Kidney (tissue), 14 donors: ENCODE measurements around the gene SLC38A9. TPM values are rescaled to one million over a fixed set of nuclear protein-coding genes. Genes with fewer than 3 reads are reported as not detected.

Experiments used
- DNase-seq, 5 donors: peaks; one replicate each; pipeline ENCODE4 v3.0.0-alpha.2; 2013 to 2020
- FAIRE-seq: peaks from 2 replicates; lab custom pipeline; 2012; peaks lifted over from hg19 to GRCh38; lab: Jason Lieb, UNC
- H3K27ac ChIP-seq, 2 donors: one replicate each; pipeline ENCODE4 v1.7.0; 2013; ENCODE audit warnings: low read depth in 2 of 2, low read length in 2 of 2, inconsistent platforms in 1 of 2
- H3K27me3 ChIP-seq: one replicate; pipeline ENCODE4 v1.7.1; 2013; ENCODE audit warnings: low read length, inconsistent platforms; ENCODE audit not compliant: control insufficient read depth, insufficient read depth
- H3K36me3 ChIP-seq, 3 donors: one replicate each; pipeline versions ENCODE4 v1.7.0 to v1.7.1; 2013; ENCODE audit warnings: low read length in 3 of 3, control low read depth in 1 of 3, inconsistent platforms in 1 of 3; ENCODE audit not compliant: insufficient read depth in 3 of 3, control insufficient read depth in 2 of 3
- H3K4me1 ChIP-seq, 3 donors: one replicate each; pipeline versions ENCODE4 v1.7.0 to v1.7.1; 2013; ENCODE audit warnings: low read length in 3 of 3, inconsistent platforms in 1 of 3, low read depth in 1 of 3; ENCODE audit not compliant: control insufficient read depth in 2 of 3, insufficient read depth in 2 of 3
- H3K4me3 ChIP-seq, 3 donors: one replicate each; pipeline versions ENCODE4 v1.7.0 to v1.8.1; 2013; ENCODE audit warnings: low read length in 3 of 3, control low read depth in 1 of 3, inconsistent platforms in 1 of 3
- H3K9ac ChIP-seq, 3 donors: one replicate each; pipeline versions ENCODE4 v1.7.0 to v1.7.1; 2013; ENCODE audit warnings: low read length in 3 of 3, control low read depth in 1 of 3, inconsistent platforms in 1 of 3
- H3K9me3 ChIP-seq, 3 donors: one replicate each; pipeline versions ENCODE4 v1.7.0 to v1.7.1; 2013; ENCODE audit warnings: low read length in 3 of 3, control low read depth in 1 of 3, inconsistent platforms in 1 of 3; ENCODE audit not compliant: control insufficient read depth in 2 of 3, insufficient read depth in 1 of 3
- CTCF ChIP-seq: IDR thresholded peaks from 3 replicates; pipeline ENCODE4 v1.5.1; 2012; ENCODE audit warnings: mild to moderate bottlenecking, moderate library complexity, borderline replicate concordance; ENCODE audit not compliant: insufficient read depth; ENCODE audit errors: extremely low read depth
- intact Hi-C: fragments of 100-400 bp; cut with DNase I; formaldehyde crosslinking; loops from one replicate; pipeline ENCODE4 v1.11.1; 2022
- polyA plus RNA-seq: library from polyadenylated mRNA; stranded (reverse); fragments of 350-450 nt; fragmentation: Illumina TruSeq; extraction: RNeasy Lipid Tissue Mini Kit (QIAGEN cat#74804); gene quantifications from one replicate; pipeline ENCODE4 v1.2.3, GENCODE V29; 2014; ENCODE audit warnings: low read depth, low replicate concordance; ENCODE audit not compliant: insufficient read depth
- total RNA-seq: library from RNA; stranded (reverse); fragmentation: NEBNext Ultra II Directional; extraction: Animal tissue kit (Norgen Biotek cat#: 25700); gene quantifications from one replicate; pipeline ENCODE4 v1.2.1, GENCODE V29; 2021
- donor health status: control.
- donor health status: control.
- donor health status: control.
- donor health status: control.
- donor health status: control.
- donor health status: DM: yes; HTN: yes; CAD: no.
- donor health status: Normal renal cell carcinoma (clear cell type).

The SLC38A9 gene
- total and polyA plus RNA-seq, 2 donors from 2014 or later, result 5.8 to 24.8 TPM

- Histone ChIP-seq H3K9me3 (no peaks in the 10 kb centered on the region), H3K27ac (no peak overlapping the region), H3K9ac (no peak overlapping the region), H3K36me3 (no peaks in the 10 kb centered on the region), H3K4me1 (peaks cover 4 to 7% (median 4%) of the 10 kb centered on the region in 3 donors), H3K27me3 (no peaks in the 10 kb centered on the region), H3K4me3 (no peak overlapping the region)
- peak in 1 of 5 donors; percentile 34 for DNase-seq
- intact Hi-C loops, result loop anchor here (10.0 kb wide), 1 partner anchor 368 kb away; no protein-coding TSS in a partner anchor
- no peak for FAIRE-seq
- TF ChIP-seq CTCF, result no peak
Observed at GRCh38 chr5:55692509-55692908, 19.6 kb downstream of the SLC38A9 start.

DNA sequence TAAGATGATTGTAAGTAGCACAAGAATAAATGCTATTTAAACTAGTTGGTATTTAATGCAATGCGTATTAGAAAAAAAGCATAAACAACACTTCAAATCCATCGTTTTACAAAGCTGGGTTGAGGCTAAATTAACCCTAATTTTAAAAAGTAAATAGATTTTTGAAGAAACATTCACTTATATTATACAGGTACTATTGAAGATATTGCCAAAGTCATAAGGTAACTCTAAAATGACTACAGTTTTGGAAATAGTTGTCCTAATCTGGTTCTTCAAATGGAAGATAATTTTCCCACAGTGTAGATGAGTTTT is 20.1 kb downstream of the SLC38A9 start:
- FAIRE-seq, result peak; percentile 32
- no peak for DNase-seq
- Histone ChIP-seq H3K36me3 (no peaks in the 10 kb centered on the region), H3K9me3 (no peaks in the 10 kb centered on the region), H3K4me1 (peaks cover 4 to 7% (median 4%) of the 10 kb centered on the region in 3 donors), H3K9ac (no peak overlapping the region), H3K4me3 (no peak overlapping the region), H3K27me3 (no peaks in the 10 kb centered on the region), H3K27ac (no peak overlapping the region)
- TF ChIP-seq CTCF, result no peak
- intact Hi-C loops, result loop anchor here (10.0 kb wide), 1 partner anchor 367 kb away; no protein-coding TSS in a partner anchor

DNA sequence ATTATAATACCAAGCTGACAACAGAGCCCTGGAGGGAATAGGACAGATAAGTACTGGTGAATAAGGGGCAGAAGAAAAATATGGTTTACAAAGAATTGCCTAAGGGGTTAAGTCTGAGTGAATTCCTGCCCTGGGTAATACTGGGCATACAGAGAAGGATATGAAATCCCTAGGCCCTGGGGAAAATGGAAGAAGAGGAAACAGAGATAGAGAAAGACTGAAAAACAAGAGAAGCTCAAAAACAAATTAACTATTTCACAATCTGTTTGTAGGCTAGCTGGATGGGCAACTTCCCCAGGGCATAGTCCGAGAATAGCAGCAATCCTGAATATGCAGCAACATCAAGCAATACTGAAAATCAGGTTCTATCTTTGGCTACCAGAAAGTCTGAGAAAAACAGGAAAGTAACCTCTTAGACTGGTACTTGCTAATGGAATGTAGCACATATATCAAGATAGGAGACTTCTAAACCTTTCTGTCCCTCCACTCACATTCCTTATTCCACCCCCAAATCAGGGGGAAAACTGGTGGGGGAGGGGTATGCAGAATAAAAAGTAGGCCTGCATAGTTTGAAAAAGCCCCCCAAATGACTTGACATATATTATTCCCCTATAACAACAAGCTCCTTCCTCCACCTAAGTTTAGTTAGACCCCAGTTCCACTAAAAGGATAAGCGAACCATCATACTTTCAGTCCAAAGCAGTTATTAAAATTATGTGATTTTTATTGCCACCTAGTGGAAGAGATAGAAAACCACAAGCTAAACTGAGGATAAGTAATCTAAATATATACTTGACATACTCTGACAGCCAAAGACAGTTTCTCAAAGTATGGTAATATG is 20.6 kb downstream of the SLC38A9 start:
- Histone ChIP-seq H3K36me3 (no peaks in the 10 kb centered on the region), H3K27me3 (no peaks in the 10 kb centered on the region), H3K4me1 (peaks cover 4 to 7% (median 4%) of the 10 kb centered on the region in 3 donors), H3K27ac (no peak overlapping the region), H3K4me3 (peak overlapping the region in 2 of 3 donors; percentile 18 to 41), H3K9ac (peak overlapping the region in 1 of 3 donors; percentile 41), H3K9me3 (no peaks in the 10 kb centered on the region)
- peak; percentile 67 for TF ChIP-seq CTCF
- DNase-seq (peak in 2 of 5 donors; percentile 51 to 79), FAIRE-seq (peak; percentile 95)
- intact Hi-C loops, result loop anchor here (10.0 kb wide), 1 partner anchor 367 kb away; no protein-coding TSS in a partner anchor
